SK-N-SH (cell line): Measurements from ENCODE around the gene MS4A2.

ENCODE experiments used
- EP300 ChIP-seq, 2 experiments: IDR thresholded peaks; 2 replicates each; pipeline versions ENCODE4 v1.4.0 to v1.6.1; 2012; ENCODE audit warnings: borderline replicate concordance in 1 of 2, low read depth in 1 of 2, low read length in 1 of 2
- EZH2phosphoT487 ChIP-seq: fragments of 200-600 bp; sonication (generic); IDR thresholded peaks from 2 replicates; pipeline ENCODE4 v1.6.1; 2017; ENCODE audit warnings: low read depth, mixed run types, mild to moderate bottlenecking, antibody characterized with exemption, moderate library complexity, borderline replicate concordance
- JUND ChIP-seq: IDR thresholded peaks from 2 replicates; pipeline ENCODE4 v1.4.0; 2012
- RAD21 ChIP-seq: IDR thresholded peaks from 2 replicates; pipeline ENCODE4 v1.6.1; 2012; ENCODE audit warnings: mild to moderate bottlenecking, low read length
- RCOR1 ChIP-seq: fragments of 150-350 bp; IDR thresholded peaks from 2 replicates; pipeline ENCODE4 v1.6.1; 2017; ENCODE audit warnings: antibody characterized with exemption, low read length
- TAF1 ChIP-seq: IDR thresholded peaks from 2 replicates; pipeline ENCODE4 v1.6.1; 2012; ENCODE audit warnings: low read depth, mild to moderate bottlenecking, low read length, moderate library complexity, borderline replicate concordance
- YY1 ChIP-seq: IDR thresholded peaks from 2 replicates; pipeline ENCODE4 v1.4.0; 2012; ENCODE audit warnings: low read depth, mild to moderate bottlenecking
- TF ChIP-seq, protein P1 (sequence below): IDR thresholded peaks from 2 replicates; pipeline ENCODE4 v1.4.0; 2012; ENCODE audit warnings: low read depth, borderline replicate concordance
- TF ChIP-seq, protein P2 (sequence below): fragments of 150-350 bp; IDR thresholded peaks from 2 replicates; pipeline ENCODE4 v1.6.1; 2017; ENCODE audit warnings: antibody characterized with exemption, low read length, low read depth, borderline replicate concordance
- TF ChIP-seq, protein P3 (sequence below): IDR thresholded peaks from 2 replicates; pipeline ENCODE4 v1.4.0; 2012; ENCODE audit warnings: low read depth
- TF ChIP-seq, protein P4 (sequence below): fragments of 200-600 bp; sonication (generic); IDR thresholded peaks from 2 replicates; pipeline ENCODE4 v1.6.1; 2017; ENCODE audit warnings: antibody characterized with exemption, mild to moderate bottlenecking, moderate library complexity

DNA sequence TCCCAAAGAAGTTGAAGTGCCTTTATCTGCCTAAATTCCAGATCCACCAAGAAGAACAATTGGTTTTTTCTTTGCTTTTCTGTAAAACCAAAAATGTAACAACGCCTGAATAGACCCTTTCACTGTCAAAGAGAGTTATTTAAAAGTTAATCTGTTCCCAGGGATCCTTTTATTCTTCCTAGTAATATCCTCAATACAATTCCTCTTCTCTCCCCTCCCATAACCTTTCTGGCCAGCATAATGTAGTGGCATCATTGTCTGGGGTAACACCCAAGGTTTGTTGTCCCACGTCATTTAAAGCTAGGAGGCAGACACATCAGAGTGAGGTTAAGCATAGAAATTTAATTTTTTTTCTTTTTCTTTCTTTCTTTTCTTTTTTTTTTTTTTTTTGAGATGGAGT is 39.9 kb downstream of the MS4A2 start:
- TF ChIP-seq, protein P1, sequence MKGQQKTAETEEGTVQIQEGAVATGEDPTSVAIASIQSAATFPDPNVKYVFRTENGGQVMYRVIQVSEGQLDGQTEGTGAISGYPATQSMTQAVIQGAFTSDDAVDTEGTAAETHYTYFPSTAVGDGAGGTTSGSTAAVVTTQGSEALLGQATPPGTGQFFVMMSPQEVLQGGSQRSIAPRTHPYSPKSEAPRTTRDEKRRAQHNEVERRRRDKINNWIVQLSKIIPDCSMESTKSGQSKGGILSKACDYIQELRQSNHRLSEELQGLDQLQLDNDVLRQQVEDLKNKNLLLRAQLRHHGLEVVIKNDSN = no peak
- TF ChIP-seq, protein P2, sequence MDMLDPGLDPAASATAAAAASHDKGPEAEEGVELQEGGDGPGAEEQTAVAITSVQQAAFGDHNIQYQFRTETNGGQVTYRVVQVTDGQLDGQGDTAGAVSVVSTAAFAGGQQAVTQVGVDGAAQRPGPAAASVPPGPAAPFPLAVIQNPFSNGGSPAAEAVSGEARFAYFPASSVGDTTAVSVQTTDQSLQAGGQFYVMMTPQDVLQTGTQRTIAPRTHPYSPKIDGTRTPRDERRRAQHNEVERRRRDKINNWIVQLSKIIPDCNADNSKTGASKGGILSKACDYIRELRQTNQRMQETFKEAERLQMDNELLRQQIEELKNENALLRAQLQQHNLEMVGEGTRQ = no peak
- TF ChIP-seq, protein P3, sequence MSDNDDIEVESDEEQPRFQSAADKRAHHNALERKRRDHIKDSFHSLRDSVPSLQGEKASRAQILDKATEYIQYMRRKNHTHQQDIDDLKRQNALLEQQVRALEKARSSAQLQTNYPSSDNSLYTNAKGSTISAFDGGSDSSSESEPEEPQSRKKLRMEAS = no peak
- no peak for TF ChIP-seq JUND
- no peak for TF ChIP-seq RAD21
- TF ChIP-seq EZH2phosphoT487 = no peak
- TF ChIP-seq TAF1 = no peak
- TF ChIP-seq EP300 (IDR thresholded peaks at IDR 0.05; ENCODE audit: borderline replicate concordance in 1 of 2, low read depth in 1 of 2, low read length in 1 of 2) = no peak
- TF ChIP-seq YY1 = no peak
- TF ChIP-seq, protein P4, sequence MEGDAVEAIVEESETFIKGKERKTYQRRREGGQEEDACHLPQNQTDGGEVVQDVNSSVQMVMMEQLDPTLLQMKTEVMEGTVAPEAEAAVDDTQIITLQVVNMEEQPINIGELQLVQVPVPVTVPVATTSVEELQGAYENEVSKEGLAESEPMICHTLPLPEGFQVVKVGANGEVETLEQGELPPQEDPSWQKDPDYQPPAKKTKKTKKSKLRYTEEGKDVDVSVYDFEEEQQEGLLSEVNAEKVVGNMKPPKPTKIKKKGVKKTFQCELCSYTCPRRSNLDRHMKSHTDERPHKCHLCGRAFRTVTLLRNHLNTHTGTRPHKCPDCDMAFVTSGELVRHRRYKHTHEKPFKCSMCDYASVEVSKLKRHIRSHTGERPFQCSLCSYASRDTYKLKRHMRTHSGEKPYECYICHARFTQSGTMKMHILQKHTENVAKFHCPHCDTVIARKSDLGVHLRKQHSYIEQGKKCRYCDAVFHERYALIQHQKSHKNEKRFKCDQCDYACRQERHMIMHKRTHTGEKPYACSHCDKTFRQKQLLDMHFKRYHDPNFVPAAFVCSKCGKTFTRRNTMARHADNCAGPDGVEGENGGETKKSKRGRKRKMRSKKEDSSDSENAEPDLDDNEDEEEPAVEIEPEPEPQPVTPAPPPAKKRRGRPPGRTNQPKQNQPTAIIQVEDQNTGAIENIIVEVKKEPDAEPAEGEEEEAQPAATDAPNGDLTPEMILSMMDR = no peak
- TF ChIP-seq RCOR1 = no peak
